ENCODE data around the gene UBE2QL1. TPM values are rescaled to one million over a fixed set of nuclear protein-coding genes. Genes with fewer than 3 reads are reported as not detected.

UBE2QL1 gene
- total RNA-seq, 4 donors from 2014 or later = 0.37 to 0.96 (median 0.64) TPM; not detected in 1

- intact Hi-C loops (cut with DNase I; ENCODE audit: low total_unique reads) (no loop called here), in situ Hi-C loops (cut with MboI; ENCODE audit: low pct_ligation_motif_present in 1 of 4, low pct_unique_long_range_greater_than_20kb in 1 of 4, low sequenced_read_pairs in 3 of 4) (no loop called here)
- WGBS, 2 donors (ENCODE audit: low coverage in 1 of 2) = 83 to 90% methylated on average over 11 to 32 of the region's 32 CpGs
- Histone ChIP-seq H3K4me3 (no peak overlapping the region), H3K36me3 (no peaks in the 10 kb centered on the region), H3K27me3 (no peaks in the 10 kb centered on the region), H3K27ac (no peak overlapping the region), H3K4me1 (no peaks in the 10 kb centered on the region), H3K9me3 (no peaks in the 10 kb centered on the region)
- TF ChIP-seq POLR2AphosphoS5 (IDR thresholded peaks at IDR 0.05) = no peak
- no peak for TF ChIP-seq CTCF (IDR thresholded peaks at IDR 0.05)
- no peak for TF ChIP-seq EP300 (IDR thresholded peaks at IDR 0.05; ENCODE audit: low read depth)
- TF ChIP-seq POLR2A (IDR thresholded peaks at IDR 0.05) = no peak
- no peak for DNase-seq
These were observed 42.7 kb downstream of the UBE2QL1 start for GRCh38 chr5:6491196-6491918.

GRCh38 chr5:6491919-6492290 lies 43.2 kb downstream of the UBE2QL1 start:
- in situ Hi-C loops (cut with MboI; ENCODE audit: low pct_ligation_motif_present in 1 of 4, low pct_unique_long_range_greater_than_20kb in 1 of 4, low sequenced_read_pairs in 3 of 4) = no loop called here
- WGBS, 2 donors (ENCODE audit: low coverage in 1 of 2) = 78 to 88% methylated on average over 12 to 13 of the region's 13 CpGs

GRCh38 chr5:6492934-6493333 lies 44.3 kb downstream of the UBE2QL1 start:
- in situ Hi-C loops (cut with MboI; ENCODE audit: low pct_ligation_motif_present in 1 of 4, low pct_unique_long_range_greater_than_20kb in 1 of 4, low sequenced_read_pairs in 3 of 4) = no loop called here
- 78 to 86% methylated on average over 2 to 4 of the region's 4 CpGs for WGBS, 2 donors (ENCODE audit: low coverage in 1 of 2)
- no peaks in the 10 kb centered on the region for H3K9me3 ChIP-seq

More at GRCh38 chr5:6491919-6492290, 43.2 kb downstream of the UBE2QL1 start:
- Histone ChIP-seq H3K9me3 (no peaks in the 10 kb centered on the region), H3K27me3 (no peaks in the 10 kb centered on the region), H3K27ac (no peak overlapping the region), H3K4me1 (no peaks in the 10 kb centered on the region), H3K4me3 (no peak overlapping the region), H3K36me3 (no peaks in the 10 kb centered on the region)
- no peak for DNase-seq
- intact Hi-C loops (cut with DNase I; ENCODE audit: low total_unique reads) = no loop called here
- no peak for TF ChIP-seq POLR2AphosphoS5 (IDR thresholded peaks at IDR 0.05)
- no peak for TF ChIP-seq CTCF (IDR thresholded peaks at IDR 0.05)
- TF ChIP-seq POLR2A (IDR thresholded peaks at IDR 0.05) = no peak
- TF ChIP-seq EP300 (IDR thresholded peaks at IDR 0.05; ENCODE audit: low read depth) = no peak

More at GRCh38 chr5:6492934-6493333, 44.3 kb downstream of the UBE2QL1 start:
- Histone ChIP-seq H3K27me3 (no peaks in the 10 kb centered on the region), H3K36me3 (no peaks in the 10 kb centered on the region), H3K27ac (no peak overlapping the region), H3K4me3 (no peak overlapping the region), H3K4me1 (no peaks in the 10 kb centered on the region)
- intact Hi-C loops (cut with DNase I; ENCODE audit: low total_unique reads) = no loop called here
- DNase-seq = no peak
- TF ChIP-seq POLR2AphosphoS5 (IDR thresholded peaks at IDR 0.05) (no peak), EP300 (IDR thresholded peaks at IDR 0.05; ENCODE audit: low read depth) (no peak), CTCF (IDR thresholded peaks at IDR 0.05) (no peak), POLR2A (IDR thresholded peaks at IDR 0.05) (no peak)

Data from transverse colon (tissue), 4 donors.